Measurements from ENCODE around the gene PAQR3. TPM values are rescaled to one million over a fixed set of nuclear protein-coding genes. Genes with fewer than 3 reads are reported as not detected.

PAQR3 gene
- total RNA-seq, 2 donors from 2014 or later, result 6.9 to 31.0 TPM

- H3K36me3 ChIP-seq, result no peaks in the 10 kb centered on the region
- intact Hi-C loops (cut with DNase I), result loop anchor here (10.0 kb wide), 2 partner anchors 218 to 908 kb away; no protein-coding TSS in a partner anchor
- no peaks in the 10 kb centered on the region for H3K27me3 ChIP-seq (replicated peaks; ENCODE audit: insufficient read depth)
- H3K9me3 ChIP-seq, result no peaks in the 10 kb centered on the region
- 92% methylated on average over 2 of the region's 2 CpGs for WGBS
- H3K27ac ChIP-seq, result no peak overlapping the region
- H3K4me3 ChIP-seq, result no peak overlapping the region
- no peaks in the 10 kb centered on the region for H3K4me1 ChIP-seq (replicated peaks)
- no peak for DNase-seq (ENCODE audit: low spot score)
- TF ChIP-seq CTCF (IDR thresholded peaks at IDR 0.05) (no peak), POLR2AphosphoS5 (IDR thresholded peaks at IDR 0.05) (no peak), POLR2A (IDR thresholded peaks at IDR 0.05) (no peak)
Measured at GRCh38 chr4:78862314-78862737, 76.9 kb downstream of the PAQR3 start.

Small RNA genes lying within 50 kb of the gene (small RNA-seq; reads per million reads assigned to genes)
- gene RN7SL127P, result 0 reads per million in 2 donors

Other genes starting within 250 kb of the PAQR3 start
- 10 to 100 TPM; 12.6 to 68.9 TPM for gene BMP2K, start 163.1 kb downstream of the PAQR3 start, total RNA-seq

All from prostate gland (tissue), 2 donors.